OCI-LY1 (cell line): ENCODE results near the gene KCNMA1.

ENCODE experiments used
- H2AFZ ChIP-seq: fragments of 200-600 bp; sonication (generic), shearing (Covaris generic); 2 replicates; pipeline ENCODE4 v1.6.0; 2014; ENCODE audit warnings: antibody characterized with exemption, mild to moderate bottlenecking, low read length
- H3F3A ChIP-seq: fragments of 200-600 bp; sonication (generic), shearing (Covaris generic); 2 replicates; pipeline ENCODE4 v1.6.0; 2014; ENCODE audit warnings: mild to moderate bottlenecking, antibody characterized with exemption, low read length, moderate library complexity; ENCODE audit not compliant: insufficient read depth
- H3K27ac ChIP-seq: fragments of 200-600 bp; sonication (generic); 2 replicates; pipeline ENCODE4 v1.5.1; 2014; ENCODE audit warnings: low read length, mixed run types, mild to moderate bottlenecking, low read depth; ENCODE audit not compliant: poor library complexity, severe bottlenecking
- H3K27me3 ChIP-seq: fragments of 200-600 bp; sonication (generic); 2 replicates; pipeline ENCODE4 v1.6.0; 2014; ENCODE audit warnings: antibody characterized with exemption, mild to moderate bottlenecking, low read length, moderate library complexity; ENCODE audit not compliant: insufficient read depth
- H3K36me3 ChIP-seq: fragments of 200-600 bp; sonication (generic); 2 replicates; pipeline ENCODE4 v1.6.1; 2014; ENCODE audit warnings: mild to moderate bottlenecking, antibody characterized with exemption, low read length, moderate library complexity, mixed read lengths; ENCODE audit not compliant: insufficient read depth
- H3K4me1 ChIP-seq: fragments of 200-600 bp; sonication (generic); 2 replicates; pipeline ENCODE4 v1.5.1; 2014; ENCODE audit warnings: mild to moderate bottlenecking, low read length, moderate library complexity; ENCODE audit not compliant: insufficient read depth, severe bottlenecking
- H3K4me2 ChIP-seq: fragments of 200-600 bp; sonication (generic), shearing (Covaris generic); 2 replicates; pipeline ENCODE4 v1.6.1; 2014; ENCODE audit warnings: low read length
- H3K4me3 ChIP-seq: fragments of 200-600 bp; sonication (generic); 2 replicates; pipeline ENCODE4 v1.5.1; 2014; ENCODE audit warnings: low read length, low read depth, mild to moderate bottlenecking, mixed read lengths; ENCODE audit not compliant: poor library complexity, severe bottlenecking
- H3K79me2 ChIP-seq: fragments of 200-600 bp; shearing (Covaris generic); 2 replicates; pipeline ENCODE4 v1.6.1; 2016; ENCODE audit warnings: mixed run types, low read length, mixed read lengths; ENCODE audit not compliant: insufficient read depth
- H3K9ac ChIP-seq: fragments of 200-600 bp; sonication (generic), shearing (Covaris generic); 2 replicates; pipeline ENCODE4 v1.6.1; 2014; ENCODE audit warnings: mild to moderate bottlenecking, low read length, mixed read lengths
- H3K9me2 ChIP-seq: fragments of 200-600 bp; sonication (generic), shearing (Covaris generic); 2 replicates; pipeline ENCODE4 v1.6.1; 2014; ENCODE audit warnings: low read depth, mild to moderate bottlenecking, low read length, mixed read lengths
- H3K9me3 ChIP-seq: fragments of 200-600 bp; shearing (Covaris generic); 2 replicates; pipeline ENCODE4 v1.6.1; 2014; ENCODE audit warnings: low read length, mixed read lengths
- H4K20me1 ChIP-seq: fragments of 200-600 bp; sonication (generic), shearing (Covaris generic); 2 replicates; pipeline ENCODE4 v1.6.0; 2016; ENCODE audit warnings: mild to moderate bottlenecking, low read length; ENCODE audit not compliant: insufficient read depth
- CTCF ChIP-seq: fragments of 200-600 bp; sonication (generic), shearing (Covaris generic); IDR thresholded peaks from 2 replicates; pipeline ENCODE4 v1.5.1; 2017; ENCODE audit warnings: mild to moderate bottlenecking, antibody characterized with exemption, low read length, moderate library complexity, mixed read lengths
- EZH2 ChIP-seq: fragments of 200-600 bp; sonication (generic), shearing (Covaris generic); IDR thresholded peaks from 2 replicates; pipeline ENCODE4 v1.8.0; 2017; ENCODE audit warnings: borderline replicate concordance, mixed run types, mild to moderate bottlenecking, antibody characterized with exemption, low read length, moderate library complexity, mixed read lengths

Gene KCNMA1

GRCh38 chr10:76922666-76923065 lies 714.9 kb downstream of the KCNMA1 start:
- no peaks in the 10 kb centered on the region for H3K79me2 ChIP-seq
- no peak overlapping the region for H3K4me3 ChIP-seq
- no peaks in the 10 kb centered on the region for H3K9me3 ChIP-seq
- no peaks in the 10 kb centered on the region for H3K4me1 ChIP-seq
- H3K9me2 ChIP-seq, result no peaks in the 10 kb centered on the region
- no peaks in the 10 kb centered on the region for H4K20me1 ChIP-seq
- no peak overlapping the region for H3K4me2 ChIP-seq
- no peak overlapping the region for H3K27ac ChIP-seq
- no peaks in the 10 kb centered on the region for H3F3A ChIP-seq
- no peaks in the 10 kb centered on the region for H3K27me3 ChIP-seq
- no peak overlapping the region for H2AFZ ChIP-seq
- H3K36me3 ChIP-seq, result no peaks in the 10 kb centered on the region
- no peak overlapping the region for H3K9ac ChIP-seq
- TF ChIP-seq EZH2 (no peak), CTCF (no peak)

GRCh38 chr10:76921383-76922010 lies 716.1 kb downstream of the KCNMA1 start:
- no peak overlapping the region for H2AFZ ChIP-seq
- no peaks in the 10 kb centered on the region for H3K27me3 ChIP-seq
- no peaks in the 10 kb centered on the region for H3K36me3 ChIP-seq
- H3K9me3 ChIP-seq, result no peaks in the 10 kb centered on the region
- H3K4me1 ChIP-seq, result no peaks in the 10 kb centered on the region
- no peaks in the 10 kb centered on the region for H4K20me1 ChIP-seq
- no peak overlapping the region for H3K4me2 ChIP-seq
- no peaks in the 10 kb centered on the region for H3K79me2 ChIP-seq
- H3K27ac ChIP-seq, result no peak overlapping the region
- H3K4me3 ChIP-seq, result no peak overlapping the region
- TF ChIP-seq CTCF, result no peak
- TF ChIP-seq EZH2, result no peak
- no peak overlapping the region for H3K9ac ChIP-seq
- H3F3A ChIP-seq, result no peaks in the 10 kb centered on the region
- no peaks in the 10 kb centered on the region for H3K9me2 ChIP-seq

GRCh38 chr10:76920581-76920980 lies 717.0 kb downstream of the KCNMA1 start:
- H3K9ac ChIP-seq, result no peak overlapping the region
- H3K4me2 ChIP-seq, result no peak overlapping the region
- H3K9me3 ChIP-seq, result no peaks in the 10 kb centered on the region
- H3K27me3 ChIP-seq, result no peaks in the 10 kb centered on the region
- H3K36me3 ChIP-seq, result no peaks in the 10 kb centered on the region
- no peaks in the 10 kb centered on the region for H3K4me1 ChIP-seq
- no peak overlapping the region for H3K4me3 ChIP-seq
- no peaks in the 10 kb centered on the region for H4K20me1 ChIP-seq
- no peak overlapping the region for H3K27ac ChIP-seq
- TF ChIP-seq CTCF, result no peak
- H3F3A ChIP-seq, result no peaks in the 10 kb centered on the region
- H2AFZ ChIP-seq, result no peak overlapping the region
- H3K79me2 ChIP-seq, result no peaks in the 10 kb centered on the region
- H3K9me2 ChIP-seq, result no peaks in the 10 kb centered on the region
